ENCODE measurements around the gene PAQR7. TPM values are rescaled to one million over a fixed set of nuclear protein-coding genes. Genes with fewer than 3 reads are reported as not detected.

The PAQR7 gene
- polyA plus RNA-seq, 1 donor from 2014 or later = 4.1 TPM

GRCh38 chr1:25829046-25829445 lies 46.5 kb downstream of the PAQR7 start:
- H3K27ac ChIP-seq (ENCODE audit: low read length) = no peak overlapping the region
- no peak overlapping the region for H2AFZ ChIP-seq (ENCODE audit: low read depth, low read length)
- TF ChIP-seq EP300 (conservative IDR thresholded peaks at IDR 0.05; ENCODE audit: poor library complexity, severe bottlenecking) (no peak), RAD21 (conservative IDR thresholded peaks at IDR 0.05) (no peak), REST (IDR thresholded peaks at IDR 0.05; ENCODE audit: borderline replicate concordance) (no peak), POLR2AphosphoS5 (IDR thresholded peaks at IDR 0.05) (no peak), EZH2 (IDR thresholded peaks at IDR 0.05; ENCODE audit: borderline replicate concordance, insufficient read depth, low read length, poor library complexity, severe bottlenecking) (no peak), CTCF (IDR thresholded peaks at IDR 0.05; ENCODE audit: poor library complexity, severe bottlenecking) (no peak), SMC3 (conservative IDR thresholded peaks at IDR 0.05; ENCODE audit: poor library complexity) (no peak)
- H3K36me3 ChIP-seq (ENCODE audit: insufficient read depth, low read length) = no peaks in the 10 kb centered on the region
- H4K20me1 ChIP-seq (ENCODE audit: insufficient read depth) = no peaks in the 10 kb centered on the region
- H3K79me2 ChIP-seq (replicated peaks; ENCODE audit: insufficient read depth, low read length) = no peaks in the 10 kb centered on the region
- no peaks in the 10 kb centered on the region for H3K9me3 ChIP-seq (ENCODE audit: low read length)
- H3F3A ChIP-seq (ENCODE audit: insufficient read depth, low read length, poor library complexity, severe bottlenecking) = no peaks in the 10 kb centered on the region
- H3K4me3 ChIP-seq (ENCODE audit: low read length) = no peak overlapping the region
- no peaks in the 10 kb centered on the region for H3K27me3 ChIP-seq (ENCODE audit: insufficient read depth, low read depth, low read length)
- H3K4me2 ChIP-seq (ENCODE audit: low read length) = no peak overlapping the region
- no peak overlapping the region for H3K9ac ChIP-seq (ENCODE audit: low read length)
- no peaks in the 10 kb centered on the region for H3K9me2 ChIP-seq (ENCODE audit: insufficient read depth, low read length)

- no peaks in the 10 kb centered on the region for H3K27me3 ChIP-seq (ENCODE audit: insufficient read depth, low read depth, low read length)
- no peak overlapping the region for H3K4me2 ChIP-seq (ENCODE audit: low read length)
- TF ChIP-seq EZH2 (IDR thresholded peaks at IDR 0.05; ENCODE audit: borderline replicate concordance, insufficient read depth, low read length, poor library complexity, severe bottlenecking) (no peak), SMC3 (conservative IDR thresholded peaks at IDR 0.05; ENCODE audit: poor library complexity) (no peak), EP300 (conservative IDR thresholded peaks at IDR 0.05; ENCODE audit: poor library complexity, severe bottlenecking) (no peak), TAF1 (IDR thresholded peaks at IDR 0.05; ENCODE audit: low read depth) (no peak), CTCF (IDR thresholded peaks at IDR 0.05; ENCODE audit: poor library complexity, severe bottlenecking) (no peak), REST (IDR thresholded peaks at IDR 0.05; ENCODE audit: borderline replicate concordance) (no peak), RAD21 (conservative IDR thresholded peaks at IDR 0.05) (no peak), MXI1 (conservative IDR thresholded peaks at IDR 0.05; ENCODE audit: poor library complexity, severe bottlenecking) (no peak), POLR2AphosphoS5 (IDR thresholded peaks at IDR 0.05) (no peak)
- no peaks in the 10 kb centered on the region for H3K36me3 ChIP-seq (ENCODE audit: insufficient read depth, low read length)
- H3K79me2 ChIP-seq (replicated peaks; ENCODE audit: insufficient read depth, low read length) = no peaks in the 10 kb centered on the region
- H3K9ac ChIP-seq (ENCODE audit: low read length) = no peak overlapping the region
- no peaks in the 10 kb centered on the region for H3K9me3 ChIP-seq (ENCODE audit: low read length)
- H3K27ac ChIP-seq (ENCODE audit: low read length) = no peak overlapping the region
- H3F3A ChIP-seq (ENCODE audit: insufficient read depth, low read length, poor library complexity, severe bottlenecking) = no peaks in the 10 kb centered on the region
- no peaks in the 10 kb centered on the region for H4K20me1 ChIP-seq (ENCODE audit: insufficient read depth)
- no peak overlapping the region for H2AFZ ChIP-seq (ENCODE audit: low read depth, low read length)
- no peak overlapping the region for H3K4me3 ChIP-seq (ENCODE audit: low read length)
- H3K9me2 ChIP-seq (ENCODE audit: insufficient read depth, low read length) = no peaks in the 10 kb centered on the region
Observed at GRCh38 chr1:25828491-25828890, 47.0 kb downstream of the PAQR7 start.
